Left cardiac atrium (tissue), 4 donors: ENCODE measurements around the gene KIR2DL1. TPM values are rescaled to one million over a fixed set of nuclear protein-coding genes. Genes with fewer than 3 reads are reported as not detected.
"Not testable (repeated sequence)": the region's sequence is repeated elsewhere in the genome, so short reads cannot be mapped to it uniquely, and the experiment has no call there.

Experiments
- ATAC-seq, 2 donors: fragments of 200-7000 bp; cut with Tn5 transposase; one replicate each; pipeline ENCODE4 v1.9.1; 2020; ENCODE audit warnings: mild to moderate bottlenecking in 2 of 2, moderate library complexity in 2 of 2
- DNase-seq: peaks from one replicate; pipeline ENCODE4 v3.0.0-alpha.2; 2020
- intact Hi-C, 2 donors: fragments of 100-400 bp; cut with DNase I; formaldehyde crosslinking; loops; one replicate each; pipeline versions ENCODE4 v1.14.1 to v1.15.1; 2022 to 2023
- long read RNA-seq: library from polyadenylated mRNA; unstranded; transcript quantifications from one replicate; pipeline ENCODE4 v2.0.0, GENCODE V29; 2021
- total RNA-seq, 2 donors: library from RNA; stranded (reverse); fragmentation: NEBNext Ultra II Directional; extraction: Animal tissue kit (Norgen Biotek cat#: 25700); gene quantifications; one replicate each; pipeline ENCODE4 v1.2.1, GENCODE V29; 2021
- donor health status: DM: no; HTN: yes; CAD: no.
- donor health status: DM: no; HTN: yes; CAD: no; lungs with severe emphysema.
- donor health status: DM: yes; HTN: yes; CAD: no.
- donor health status: Dilated cardiomyopathy.

The KIR2DL1 gene
- total RNA-seq, result not detected
- long read RNA-seq, result 0 reads

DNA sequence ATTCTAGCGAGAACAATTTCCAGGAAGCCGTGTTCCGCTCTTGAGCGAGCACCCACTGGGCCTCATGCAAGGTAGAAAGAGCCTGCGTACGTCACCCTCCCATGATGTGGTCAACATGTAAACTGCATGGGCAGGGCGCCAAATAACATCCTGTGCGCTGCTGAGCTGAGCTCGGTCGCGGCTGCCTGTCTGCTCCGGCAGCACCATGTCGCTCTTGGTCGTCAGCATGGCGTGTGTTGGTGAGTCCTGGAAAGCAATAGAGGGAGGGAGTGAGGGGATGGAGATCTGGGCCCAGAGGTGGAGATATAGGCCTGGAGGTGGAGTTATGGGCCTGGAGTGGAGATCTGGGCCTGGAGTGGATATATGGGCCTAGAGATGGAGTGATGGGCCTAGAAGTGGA lies at the start of gene KIR2DL1:
KIR2DL1 (plus strand) TSS at position 148 of the 400 bp plus-strand sequence; CDS start at position 206, 58 bp downstream.
- ATAC-seq, DNase-seq, intact Hi-C loops: not testable (repeated sequence)

DNA sequence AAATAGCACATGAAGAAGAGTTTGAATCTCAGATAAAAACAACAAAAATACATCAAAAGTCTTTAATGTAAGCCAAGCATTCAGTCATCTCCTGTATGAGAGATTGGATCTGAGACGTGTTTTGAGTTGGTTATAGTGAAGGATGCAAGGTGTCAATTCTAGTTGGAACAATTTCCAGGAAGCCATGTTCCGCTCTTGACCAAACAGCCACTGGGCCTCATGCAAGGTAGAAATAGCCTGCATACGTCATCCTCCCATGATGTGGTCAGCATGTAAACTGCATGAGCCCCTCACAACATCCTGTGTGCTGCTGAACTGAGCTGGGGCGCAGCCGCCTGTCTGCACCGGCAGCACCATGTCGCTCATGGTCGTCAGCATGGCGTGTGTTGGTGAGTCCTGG lies 45.5 kb upstream of the KIR2DL1 start, which contains the start of gene KIR3DL3:
KIR3DL3 (plus strand) TSS at position 301 of the 400 bp plus-strand sequence; CDS start at position 356, 55 bp downstream.
- intact Hi-C loops, result no loop called here
- no peak for DNase-seq
- ATAC-seq, result no peak

- ATAC-seq (no peak), DNase-seq (no peak)
- intact Hi-C loops, result no loop called here
These were observed 44.9 kb upstream of the KIR2DL1 start for GRCh38 chr19:54724644-54725043.

DNA sequence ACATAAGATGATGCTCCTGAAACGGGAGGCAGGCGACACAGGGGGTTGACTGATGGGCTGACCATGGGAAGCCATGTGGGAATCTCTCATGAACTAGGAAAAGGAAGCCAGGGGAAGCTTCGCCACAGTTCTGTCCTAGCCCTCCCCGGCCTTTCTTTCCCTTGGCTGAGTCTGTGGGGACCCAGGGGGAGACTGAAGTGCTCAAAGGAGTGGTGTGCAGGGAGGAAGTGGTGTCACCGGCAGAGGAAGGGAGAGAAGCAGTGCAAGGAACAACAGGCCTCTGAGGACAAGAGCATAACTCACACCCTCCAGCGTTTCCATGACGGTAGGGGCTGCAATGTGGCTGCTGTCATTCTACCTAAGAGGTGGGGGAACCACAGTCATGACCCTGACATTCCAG lies 44.3 kb upstream of the KIR2DL1 start:
- intact Hi-C loops, result no loop called here
- DNase-seq (no peak), ATAC-seq (no peak)

GRCh38 chr19:54727562-54727961 lies 42.0 kb upstream of the KIR2DL1 start:
- ATAC-seq (no peak), DNase-seq (no peak)

DNA sequence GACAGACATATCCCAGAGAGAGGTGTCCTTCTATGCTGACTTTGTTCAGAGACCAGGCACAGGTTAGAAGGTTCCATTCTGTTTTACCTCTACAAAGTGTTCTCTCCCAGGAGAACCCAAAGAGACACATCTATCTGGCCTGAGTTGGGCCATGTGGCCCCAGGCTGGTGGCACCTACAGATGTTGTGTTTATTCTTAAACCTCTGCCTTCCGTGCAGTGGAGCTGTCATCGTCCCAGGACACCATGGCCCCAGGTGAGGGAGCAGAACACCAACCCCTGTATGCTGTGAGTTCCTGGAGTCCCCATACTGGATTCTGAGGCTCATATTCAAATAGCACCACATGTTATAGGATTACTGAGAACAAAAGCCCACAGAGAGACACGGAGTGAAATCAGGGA lies 41.4 kb upstream of the KIR2DL1 start:
- ATAC-seq (no peak), DNase-seq (no peak)
- intact Hi-C loops, result no loop called here

More at GRCh38 chr19:54727562-54727961, 42.0 kb upstream of the KIR2DL1 start:
- intact Hi-C loops, result no loop called here

DNA sequence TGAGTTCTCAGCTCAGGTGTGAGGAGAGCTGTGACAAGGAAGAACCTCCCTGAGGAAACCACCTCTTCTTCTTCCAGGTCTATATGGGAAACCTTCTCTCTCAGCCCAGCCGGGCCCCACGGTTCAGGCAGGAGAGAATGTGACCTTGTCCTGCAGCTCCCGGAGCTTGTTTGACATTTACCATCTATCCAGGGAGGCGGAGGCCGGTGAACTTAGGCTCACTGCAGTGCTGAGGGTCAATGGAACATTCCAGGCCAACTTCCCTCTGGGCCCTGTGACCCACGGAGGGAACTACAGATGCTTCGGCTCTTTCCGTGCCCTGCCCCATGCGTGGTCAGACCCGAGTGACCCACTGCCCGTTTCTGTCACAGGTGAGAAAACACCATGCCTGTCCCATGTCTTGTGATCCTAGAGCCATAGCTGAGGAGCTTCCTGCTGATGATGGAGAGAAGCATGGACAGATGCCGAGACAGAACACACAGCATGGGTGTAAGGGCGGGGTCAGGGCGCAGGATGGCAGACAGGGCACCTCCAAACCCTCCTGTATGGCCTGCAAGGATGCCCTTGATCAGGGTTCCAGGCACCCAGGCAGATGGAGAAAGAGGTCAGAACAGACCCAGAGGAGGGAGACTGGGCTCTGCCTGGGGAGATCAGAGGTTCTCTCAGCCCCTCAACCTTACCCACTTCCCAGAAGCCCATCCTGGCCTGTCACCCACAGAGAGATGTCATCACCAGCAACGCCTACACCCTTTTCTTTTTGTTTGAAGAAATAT lies 40.0 kb upstream of the KIR2DL1 start:
- intact Hi-C loops, result no loop called here
- no peak for DNase-seq
- no peak for ATAC-seq

DNA sequence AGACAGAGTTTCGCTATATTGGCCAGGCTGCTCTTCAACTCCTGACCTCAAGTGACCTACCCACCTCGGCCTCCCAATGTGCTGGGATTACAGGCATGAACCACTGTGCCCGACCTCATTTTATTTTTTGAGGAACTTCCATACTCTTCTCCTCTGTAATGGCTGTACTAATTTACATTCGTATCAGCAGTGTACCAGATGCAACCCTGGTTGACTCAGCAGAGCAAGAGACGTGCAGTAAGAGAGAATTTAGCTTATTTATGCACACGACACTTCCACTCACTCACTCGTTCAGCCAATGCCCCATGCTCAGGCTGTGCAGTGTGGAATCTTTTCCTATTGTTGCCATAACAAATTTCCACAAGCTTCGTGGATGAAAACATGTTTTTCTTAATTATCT lies 38.4 kb upstream of the KIR2DL1 start:
- intact Hi-C loops, result no loop called here
- ATAC-seq, result no peak

DNA sequence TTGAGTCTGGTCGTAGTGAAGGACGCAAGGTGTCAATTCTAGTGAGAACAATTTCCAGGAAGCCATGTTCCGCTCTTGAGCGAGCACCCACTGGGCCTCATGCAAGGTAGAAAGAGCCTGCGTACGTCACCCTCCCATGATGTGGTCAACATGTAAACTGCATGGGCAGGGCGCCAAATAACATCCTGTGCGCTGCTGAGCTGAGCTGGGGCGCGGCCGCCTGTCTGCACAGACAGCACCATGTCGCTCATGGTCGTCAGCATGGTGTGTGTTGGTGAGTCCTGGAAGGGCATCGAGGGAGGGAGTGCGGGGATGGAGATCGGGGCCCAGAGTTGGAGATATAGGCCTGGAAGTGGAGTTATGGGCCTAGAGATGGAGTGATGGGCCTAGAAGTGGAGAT lies 31.3 kb upstream of the KIR2DL1 start, which contains the start of gene KIR2DL3:
KIR2DL3 (plus strand) TSS at position 208 of the 400 bp plus-strand sequence; CDS start at position 241, 33 bp downstream.
- DNase-seq, intact Hi-C loops, ATAC-seq: not testable (repeated sequence)

More for the DNA sequence above, 38.4 kb upstream of the KIR2DL1 start:
- no peak for DNase-seq

GRCh38 chr19:54738715-54739114 lies 30.9 kb upstream of the KIR2DL1 start:
- intact Hi-C loops, result no loop called here
- no peak for ATAC-seq
- no peak for DNase-seq

- intact Hi-C loops, result no loop called here
- ATAC-seq (no peak), DNase-seq (no peak)
These were observed 29.8 kb upstream of the KIR2DL1 start for GRCh38 chr19:54739587-54740497.

GRCh38 chr19:54741950-54742349 lies 27.6 kb upstream of the KIR2DL1 start:
- DNase-seq, intact Hi-C loops, ATAC-seq: not testable (repeated sequence)

DNA sequence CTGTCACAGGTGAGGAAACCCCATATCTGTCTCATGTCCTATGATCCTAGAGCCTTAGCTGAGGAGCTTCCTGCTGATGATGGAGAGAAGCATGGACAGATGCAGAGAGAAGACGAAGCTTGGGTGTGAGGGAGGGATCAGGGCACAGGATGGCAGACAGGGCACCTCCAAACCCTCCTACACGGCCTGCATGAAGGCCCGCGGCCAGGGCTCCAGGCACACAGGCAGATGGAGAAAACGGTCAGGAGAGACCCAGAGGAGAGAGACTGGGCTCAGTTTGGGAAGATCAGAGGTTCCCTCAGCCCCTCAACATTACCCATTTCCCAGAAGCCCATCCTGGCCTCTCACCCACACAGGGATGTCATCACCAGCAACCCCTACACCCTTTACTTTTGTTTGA lies 25.5 kb upstream of the KIR2DL1 start:
- ATAC-seq, intact Hi-C loops, DNase-seq: not testable (repeated sequence)

- ATAC-seq, DNase-seq, intact Hi-C loops: not testable (repeated sequence)
These were observed 21.8 kb upstream of the KIR2DL1 start for GRCh38 chr19:54747614-54748322.

GRCh38 chr19:54750276-54750675 lies 19.3 kb upstream of the KIR2DL1 start:
- DNase-seq, ATAC-seq, intact Hi-C loops: not testable (repeated sequence)

DNA sequence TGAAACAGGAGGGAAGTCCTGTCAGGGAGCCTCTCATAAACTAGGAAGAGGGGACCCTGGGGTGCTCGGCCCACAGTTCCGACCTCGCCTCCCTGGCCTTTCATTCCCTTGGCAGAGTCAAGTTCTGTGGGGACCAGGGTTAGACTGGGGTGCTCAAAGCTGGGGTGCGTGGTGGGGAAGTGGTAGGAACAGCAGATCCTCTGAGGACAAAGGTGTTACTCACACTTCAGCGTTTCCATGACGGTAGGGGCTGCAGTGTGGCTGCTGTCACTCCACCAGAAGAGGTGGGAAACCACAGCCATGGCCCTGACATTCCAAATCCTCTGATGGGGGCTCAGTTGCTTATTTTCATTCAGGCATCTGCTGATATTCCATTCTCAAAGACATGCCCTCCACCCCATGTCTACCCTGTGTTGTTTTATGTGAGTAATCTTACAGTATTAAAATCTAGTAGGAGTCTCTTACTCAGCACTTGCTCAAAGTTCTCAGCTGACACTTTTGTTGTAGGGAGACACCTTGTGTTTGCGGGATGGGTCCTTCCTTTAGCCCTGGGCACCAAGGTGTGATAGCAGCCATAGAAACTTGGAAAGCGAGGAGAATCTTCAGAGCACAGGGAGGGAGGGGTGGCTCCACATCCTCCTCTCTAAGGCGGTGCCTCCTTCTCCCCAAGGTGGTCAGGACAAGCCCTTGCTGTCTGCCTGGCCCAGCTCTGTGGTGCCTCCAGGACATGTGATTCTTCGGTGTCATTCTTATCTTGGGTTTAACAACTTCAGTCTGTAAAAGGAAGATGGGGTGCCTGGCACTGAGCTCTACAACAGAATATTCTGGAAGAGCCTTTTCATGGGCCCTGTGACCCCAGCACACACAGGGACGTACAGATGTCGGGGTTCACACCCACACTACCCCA lies 13.1 kb upstream of the KIR2DL1 start:
- DNase-seq, intact Hi-C loops, ATAC-seq: not testable (repeated sequence)

DNA sequence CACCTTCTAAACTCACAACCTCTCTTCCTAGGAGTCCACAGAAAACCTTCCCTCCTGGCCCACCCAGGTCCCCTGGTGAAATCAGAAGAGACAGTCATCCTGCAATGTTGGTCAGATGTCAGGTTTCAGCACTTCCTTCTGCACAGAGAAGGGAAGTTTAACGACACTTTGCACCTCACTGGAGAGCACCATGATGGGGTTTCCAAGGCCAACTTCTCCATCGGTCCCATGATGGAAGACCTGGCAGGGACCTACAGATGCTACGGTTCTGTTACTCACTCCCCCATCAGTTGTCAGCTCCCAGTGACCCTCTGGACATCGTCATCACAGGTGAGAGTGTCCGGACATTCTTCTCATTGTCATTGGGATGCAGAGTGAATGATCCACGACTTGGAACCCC lies 11.0 kb upstream of the KIR2DL1 start:
- ATAC-seq, DNase-seq, intact Hi-C loops: not testable (repeated sequence)

- ATAC-seq, DNase-seq: not testable (repeated sequence)
These were observed 5.4 kb upstream of the KIR2DL1 start for GRCh38 chr19:54764219-54764618.

More at GRCh38 chr19:54764219-54764618, 5.4 kb upstream of the KIR2DL1 start:
- intact Hi-C loops, result not testable (repeated sequence)
